Measurements from ENCODE around the gene INTS6.
A peak's percentile ranks its signal among the peaks of the same experiment; 100 is the strongest.

Gene INTS6

GRCh38 chr13:51452361-51453206, at the start of gene INTS6:
INTS6 (minus strand) TSS chr13:51453036; CDS start chr13:51452525, 511 bp downstream.
- DNase-seq = peak; percentile 99

GRCh38 chr13:51502153-51502651, 49.4 kb upstream of the INTS6 start:
- DNase-seq = no peak

- DNase-seq = no peak
Observed at GRCh38 chr13:51501592-51502152, 48.8 kb upstream of the INTS6 start.

GRCh38 chr13:51501096-51501495, 48.3 kb upstream of the INTS6 start:
- no peak for DNase-seq

GRCh38 chr13:51500687-51501086, 47.9 kb upstream of the INTS6 start:
- no peak for DNase-seq

GRCh38 chr13:51499841-51500240, 47.0 kb upstream of the INTS6 start:
- no peak for DNase-seq

- DNase-seq = no peak
Observed at GRCh38 chr13:51495316-51495715, 42.5 kb upstream of the INTS6 start.

- no peak for DNase-seq
Observed at GRCh38 chr13:51494156-51494555, 41.3 kb upstream of the INTS6 start.

GRCh38 chr13:51488212-51488611, 35.4 kb upstream of the INTS6 start:
- DNase-seq = no peak

- DNase-seq = no peak
Observed at GRCh38 chr13:51481656-51482055, 28.8 kb upstream of the INTS6 start.

GRCh38 chr13:51479199-51479523, 26.3 kb upstream of the INTS6 start:
- DNase-seq = no peak

- no peak for DNase-seq
Observed at GRCh38 chr13:51478418-51479198, 25.8 kb upstream of the INTS6 start.

- no peak for DNase-seq
Observed at GRCh38 chr13:51477653-51478324, 25.0 kb upstream of the INTS6 start.

- no peak for DNase-seq
Observed at GRCh38 chr13:51477149-51477548, 24.3 kb upstream of the INTS6 start.

- no peak for DNase-seq
Observed at GRCh38 chr13:51475727-51476501, 23.1 kb upstream of the INTS6 start.

- DNase-seq = no peak
Observed at GRCh38 chr13:51469790-51470189, 17.0 kb upstream of the INTS6 start.

- DNase-seq = no peak
Observed at GRCh38 chr13:51467730-51468129, 14.9 kb upstream of the INTS6 start.

- DNase-seq = no peak
Observed at GRCh38 chr13:51465124-51465523, 12.3 kb upstream of the INTS6 start.

GRCh38 chr13:51457086-51457815, 4.4 kb upstream of the INTS6 start:
- no peak for DNase-seq

- DNase-seq = no peak
Observed at GRCh38 chr13:51456510-51456909, 3.7 kb upstream of the INTS6 start.

GRCh38 chr13:51455532-51455931, 2.7 kb upstream of the INTS6 start:
- DNase-seq = no peak

Data from DMS153 (cell line).